HepG2 (cell line): ENCODE measurements around the gene QSOX1. TPM values are rescaled to one million over a fixed set of nuclear protein-coding genes. Genes with fewer than 3 reads are reported as not detected.

Experiments used
- ATAC-seq: fragments of 200-7000 bp; cut with Tn5 transposase; 3 replicates; pipeline ENCODE4 v1.9.1; 2020; ENCODE audit warnings: mild to moderate bottlenecking, moderate library complexity
- BruUV-seq: library from RNA; stranded (reverse); fragments of 400-500 nt; replicated peaks from 2 replicates; lab custom pipeline; 2021; lab: Mats Ljungman, UMichigan
- CTCF ChIA-PET: fragments of 300-600 bp; formaldehyde crosslinking; extraction: SDS; loops from one replicate; lab custom pipeline; 2021; ENCODE audit warnings: low total read pairs, inconsistent platforms, low intra/inter-chr PET ratio; lab: Yijun Ruan, JAX
- POLR2A ChIA-PET: fragments of 350-600 bp; sonication (Branson Sonifier 250); formaldehyde crosslinking; loops from one replicate; lab custom pipeline; 2020; ENCODE audit warnings: antibody characterized with exemption, inconsistent platforms; lab: Yijun Ruan, JAX
- DNase-seq: peaks from one replicate; pipeline ENCODE4 v3.0.0-alpha.2; 2015; ENCODE audit warnings: low spot score
- FAIRE-seq: peaks from 3 replicates; lab custom pipeline; 2011; peaks lifted over from hg19 to GRCh38; lab: Jason Lieb, UNC
- H2AFZ ChIP-seq: one replicate; pipeline ENCODE4 v1.6.1; 2011; ENCODE audit warnings: low read length, inconsistent platforms
- H3K27ac ChIP-seq: fragments of 300-600 bp; 3 replicates; pipeline ENCODE4 v1.8.0; 2011; ENCODE audit warnings: mixed run types, mild to moderate bottlenecking, mixed read lengths, low read length, inconsistent platforms; ENCODE audit not compliant: insufficient read depth; ENCODE audit errors: extremely low read length
- H3K27me3 ChIP-seq, 2 experiments: fragments of 200-600 bp in 1 of 2; 2 replicates in 1 of 2; 3 replicates in 1 of 2; pipeline versions ENCODE4 v1.6.0 to v1.8.0; 2011; ENCODE audit warnings: low read length in 2 of 2, mild to moderate bottlenecking in 2 of 2, moderate library complexity in 2 of 2, inconsistent platforms in 1 of 2; ENCODE audit not compliant: insufficient read depth in 2 of 2, control insufficient read depth in 1 of 2
- H3K36me3 ChIP-seq, 2 experiments: fragments of 200-600 bp in 1 of 2; replicated peaks in 1 of 2; 2 replicates in 1 of 2; 3 replicates in 1 of 2; pipeline versions ENCODE4 v1.5.1 to v1.8.0; 2011; ENCODE audit warnings: low read length in 2 of 2, inconsistent platforms in 1 of 2; ENCODE audit not compliant: insufficient read depth in 2 of 2, control insufficient read depth in 1 of 2
- H3K4me1 ChIP-seq: 2 replicates; pipeline ENCODE4 v1.5.1; 2012; ENCODE audit warnings: low read length, inconsistent platforms; ENCODE audit not compliant: insufficient read depth
- H3K4me2 ChIP-seq: 2 replicates; pipeline ENCODE4 v1.6.0; 2011; ENCODE audit warnings: low read depth, low read length, inconsistent platforms
- H3K4me3 ChIP-seq, 3 experiments: fragments of 200-600 bp in 1 of 3; sonication (generic), shearing (Covaris generic) in 1 of 3; replicated peaks in 1 of 3; 2 replicates each; pipeline ENCODE4 v1.5.1; 2011 to 2016; ENCODE audit warnings: low read length in 3 of 3, inconsistent platforms in 2 of 3, low read depth in 2 of 3, mild to moderate bottlenecking in 2 of 3, control low read depth in 1 of 3, mixed read lengths in 1 of 3; ENCODE audit not compliant: insufficient read depth in 1 of 3
- H3K79me2 ChIP-seq: one replicate; pipeline ENCODE4 v1.6.1; 2011; ENCODE audit warnings: low read length, inconsistent platforms; ENCODE audit not compliant: insufficient read depth
- H3K9ac ChIP-seq: 2 replicates; pipeline ENCODE4 v1.6.0; 2011; ENCODE audit warnings: mild to moderate bottlenecking, low read depth, low read length, inconsistent platforms; ENCODE audit not compliant: insufficient read depth
- H3K9me3 ChIP-seq: 2 replicates; pipeline ENCODE4 v1.5.1; 2012; ENCODE audit warnings: mild to moderate bottlenecking, low read length
- H4K20me1 ChIP-seq: 2 replicates; pipeline ENCODE4 v1.6.0; 2011; ENCODE audit warnings: inconsistent platforms, mild to moderate bottlenecking, low read length, moderate library complexity; ENCODE audit not compliant: insufficient read depth
- HHEX ChIP-seq: IDR thresholded peaks from 2 replicates; pipeline ENCODE4 v1.6.1; 2016; ENCODE audit warnings: control low read depth
- ONECUT2 ChIP-seq: sonication (generic); formaldehyde crosslinking; IDR thresholded peaks from 2 replicates; pipeline ENCODE4 v1.4.0; 2020; ENCODE audit warnings: missing genetic modification reagents
- POLR2AphosphoS5 ChIP-seq: IDR thresholded peaks from 2 replicates; pipeline ENCODE4 v1.6.1; 2012; ENCODE audit warnings: low read depth, low read length
- SNAPC5 ChIP-seq: sonication (generic); formaldehyde crosslinking; IDR thresholded peaks from 2 replicates; pipeline ENCODE4 v1.8.1; 2023; ENCODE audit warnings: mild to moderate bottlenecking, missing genetic modification reagents, borderline replicate concordance
- USF2 ChIP-seq, 2 experiments: sonication (generic) in 1 of 2; formaldehyde crosslinking in 1 of 2; IDR thresholded peaks; 2 replicates each; pipeline versions ENCODE4 v1.5.1 to v1.6.1; 2011 to 2020; ENCODE audit warnings: borderline replicate concordance in 1 of 2, low read depth in 1 of 2, low read length in 1 of 2, mild to moderate bottlenecking in 1 of 2, missing genetic modification reagents in 1 of 2, moderate library complexity in 1 of 2
- ZNF274 ChIP-seq: sonication (generic); formaldehyde crosslinking; IDR thresholded peaks from 2 replicates; pipeline ENCODE4 v1.5.1; 2020; ENCODE audit warnings: mild to moderate bottlenecking, missing genetic modification reagents
- ZSCAN5A ChIP-seq: sonication (generic); formaldehyde crosslinking; IDR thresholded peaks from 2 replicates; pipeline ENCODE4 v1.8.0; 2022; ENCODE audit warnings: mild to moderate bottlenecking, missing genetic modification reagents, borderline replicate concordance
- WGBS: methylation state at CpG from one replicate; pipeline ENCODE4 v1.1.6; 2017; ENCODE audit warnings: low lambda C conversion rate; 5-methylcytosine and 5-hydroxymethylcytosine counted together
- in situ Hi-C: cut with HindIII; loops from 2 replicates; pipeline ENCODE4 v1.10.0; 2017; ENCODE audit warnings: low pct_unique_long_range_greater_than_20kb; ENCODE audit not compliant: extremely low pct_ligation_motif_present
- intact Hi-C: fragments of 100-400 bp; cut with micrococcal nuclease; formaldehyde crosslinking; loops from one replicate; pipeline ENCODE4 v1.10.0; 2022; ENCODE audit not compliant: unreplicated experiment
- polyA plus RNA-seq, 8 experiments: library from polyadenylated mRNA; depleted of rRNA in 3 of 8; stranded (reverse) in 7 of 8; unstranded in 1 of 8; fragments of >200 nt; fragmentation: Illumina TruSeq in 4 of 8; extraction: Trizol in 4 of 8; gene quantifications; 2 replicates each; pipeline versions ENCODE4 v1.2.1 to v1.2.3, GENCODE V29; 2011 to 2016; ENCODE audit warnings: low read depth in 4 of 8, missing spikeins in 1 of 8, mixed read lengths in 1 of 8; ENCODE audit not compliant: insufficient read depth in 1 of 8
- total RNA-seq, 5 experiments: library from RNA; depleted of rRNA; stranded (reverse); fragments of >200 nt; fragmentation: Illumina TruSeq; extraction: Trizol; gene quantifications; 2 replicates each; pipeline ENCODE4 v1.2.3, GENCODE V29; 2016; ENCODE audit warnings: low read depth in 1 of 5
- TF ChIP-seq, protein P1 (sequence below): sonication (generic); formaldehyde crosslinking; IDR thresholded peaks from 2 replicates; pipeline ENCODE4 v1.8.0; 2022; ENCODE audit warnings: low read depth, missing genetic modification reagents

The QSOX1 gene
- total and polyA plus RNA-seq, 2 of the 13 experiments (the other 11 are each of a cell fraction or from before 2014, with no cell fraction given): 6.8 to 40.2 TPM

DNA sequence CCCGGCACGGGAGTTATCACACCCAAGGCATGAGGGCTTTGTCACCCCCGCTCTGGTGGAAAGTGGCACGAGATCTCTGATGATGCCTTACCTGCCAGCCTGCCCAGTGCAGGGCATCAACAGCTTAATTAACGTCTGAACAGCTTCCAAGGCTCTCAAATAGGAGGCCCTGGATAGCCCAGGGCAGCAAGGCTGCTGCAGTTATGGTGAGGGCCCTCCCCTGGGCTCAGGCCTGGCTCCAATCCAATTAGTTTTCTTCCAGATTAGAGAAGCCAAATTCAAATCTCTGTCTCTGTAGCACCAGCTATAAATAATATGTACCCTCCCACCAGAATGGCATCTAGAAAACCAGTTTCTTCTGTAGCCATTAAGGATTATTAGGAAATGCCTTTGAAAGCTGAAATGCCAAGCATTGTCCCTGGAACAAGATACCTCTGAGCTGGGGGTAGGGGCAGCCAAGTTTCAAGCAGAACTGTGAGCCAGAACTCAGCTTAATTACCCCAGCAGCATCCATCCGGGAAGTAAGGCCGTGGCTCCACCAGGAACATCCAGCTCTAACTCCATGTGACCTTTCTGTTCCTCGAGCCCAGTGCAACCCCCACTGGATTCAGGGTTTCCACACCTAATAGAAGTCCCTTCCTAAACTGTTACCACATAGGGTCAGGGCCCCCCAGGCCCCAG lies 12.5 kb downstream of the QSOX1 start:
- no peaks in the 10 kb centered on the region for H3K27me3 ChIP-seq
- H2AFZ ChIP-seq: no peak overlapping the region
- no peak for ATAC-seq
- H4K20me1 ChIP-seq: peaks cover 4% of the 10 kb centered on the region; the same call in 1 of the 2 replicates
- no peak for DNase-seq
- intact Hi-C loops (loop anchor here (5.0 kb wide), 2 partner anchors 50 to 285 kb away; partner anchors contain the start of gene TOR1AIP1), in situ Hi-C loops (loop anchor here (10.0 kb wide), 1 partner anchor 292 kb away; the partner anchor contains the start of gene TOR1AIP2)
- no peak overlapping the region for H3K4me3 ChIP-seq
- H3K9me3 ChIP-seq: no peaks in the 10 kb centered on the region
- no peak overlapping the region for H3K9ac ChIP-seq
- TF ChIP-seq ZNF274 (no peak), ZSCAN5A (CRISPR knock-in tag) (no peak), USF2 (IDR thresholded peaks at IDR 0.05; ENCODE audit: low read depth, low read length) (no peak), USF2 (CRISPR knock-in tag; IDR thresholded peaks at IDR 0.05; ENCODE audit: borderline replicate concordance) (no peak), HHEX (CRISPR knock-in tag) (no peak), ONECUT2 (no peak), POLR2AphosphoS5 (no peak), SNAPC5 (CRISPR knock-in tag) (no peak)
- TF ChIP-seq, protein P1, sequence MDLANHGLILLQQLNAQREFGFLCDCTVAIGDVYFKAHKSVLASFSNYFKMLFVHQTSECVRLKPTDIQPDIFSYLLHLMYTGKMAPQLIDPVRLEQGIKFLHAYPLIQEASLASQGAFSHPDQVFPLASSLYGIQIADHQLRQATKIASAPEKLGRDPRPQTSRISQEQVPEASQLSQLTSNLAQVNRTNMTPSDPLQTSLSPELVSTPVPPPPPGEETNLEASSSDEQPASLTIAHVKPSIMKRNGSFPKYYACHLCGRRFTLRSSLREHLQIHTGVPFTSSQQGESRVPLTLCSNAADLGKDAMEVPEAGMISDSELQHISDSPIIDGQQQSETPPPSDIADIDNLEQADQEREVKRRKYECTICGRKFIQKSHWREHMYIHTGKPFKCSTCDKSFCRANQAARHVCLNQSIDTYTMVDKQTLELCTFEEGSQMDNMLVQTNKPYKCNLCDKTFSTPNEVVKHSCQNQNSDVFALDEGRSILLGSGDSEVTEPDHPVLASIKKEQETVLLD (CRISPR knock-in tag): no peak
- TF ChIP-seq, all 625 proteins: peak for 0
- ChIA-PET POLR2A (interaction anchor here (0.6 to 0.9 kb wide), 2 partner anchors 10 to 11 kb away, joined by 3 to 4 read pairs; no protein-coding TSS in a partner anchor), CTCF (no interaction called here)
- FAIRE-seq: no peak
- Histone ChIP-seq H3K4me1 (peaks cover 40% of the 10 kb centered on the region), H3K36me3 (no peaks in the 10 kb centered on the region), H3K27ac (no peak overlapping the region), H3K79me2 (no peaks in the 10 kb centered on the region), H3K4me2 (no peak overlapping the region)
- WGBS: no CpG with 5 or more reads among the region's 8 CpGs
- BruUV-seq: no TSS peak
